Measurements from ENCODE around the gene FAM50A.
A peak's percentile ranks its signal among the peaks of the same experiment; 100 is the strongest.

FAM50A gene

DNA sequence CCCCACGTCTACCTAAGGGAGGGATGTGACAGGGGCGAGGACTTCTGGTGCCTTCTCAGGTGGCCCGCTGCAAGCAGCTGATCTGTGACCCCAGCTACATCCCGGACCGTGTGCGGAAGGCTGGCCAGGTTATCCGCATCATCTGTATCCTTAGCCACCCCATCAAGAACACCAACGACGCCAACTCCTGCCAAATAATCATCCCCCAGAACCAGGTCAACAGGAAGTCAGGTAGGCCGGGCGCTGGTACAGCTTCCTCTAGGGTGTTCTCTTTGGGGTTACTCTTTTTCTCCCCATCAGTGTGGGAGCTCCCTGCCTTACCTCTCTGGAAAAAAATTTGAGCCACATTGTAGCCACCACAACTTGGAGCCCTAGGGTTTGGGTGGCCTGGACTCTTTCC is 2.4 kb upstream of the FAM50A start:
- no peak for DNase-seq

DNA sequence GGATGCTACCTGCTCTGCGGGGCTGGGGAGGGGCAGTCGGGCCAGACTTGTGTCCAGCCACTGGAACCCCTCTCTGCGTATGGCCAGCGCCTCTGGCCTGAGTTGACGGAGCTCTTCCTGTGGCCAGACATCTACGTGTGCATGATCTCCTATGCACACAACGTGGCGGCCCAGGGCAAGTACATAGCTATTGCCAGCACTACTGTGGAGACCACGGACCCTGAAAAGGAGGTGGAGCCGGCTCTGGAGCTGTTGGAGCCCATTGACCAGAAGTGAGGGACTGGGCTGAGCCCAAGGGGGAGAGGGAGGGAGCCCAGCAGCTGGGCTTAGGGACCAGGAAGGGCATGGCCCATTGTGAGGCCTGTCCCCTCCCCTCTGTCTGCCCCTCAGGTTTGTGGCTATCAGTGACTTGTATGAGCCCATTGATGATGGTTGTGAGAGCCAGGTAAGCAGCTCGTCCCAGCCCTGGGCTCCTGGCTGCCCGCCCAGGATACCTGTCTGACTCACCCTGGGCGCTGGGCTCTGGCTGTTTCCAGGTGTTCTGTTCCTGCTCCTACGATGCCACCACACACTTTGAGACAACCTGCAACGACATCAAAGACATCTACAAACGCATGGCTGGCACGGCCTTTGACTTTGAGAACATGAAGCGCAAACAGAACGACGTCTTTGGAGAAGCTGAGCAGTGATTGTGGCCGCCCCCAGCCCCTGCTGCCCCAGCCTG is 1.8 kb upstream of the FAM50A start:
- DNase-seq = no peak

- no peak for DNase-seq
Observed at GRCh38 chrX:154443479-154443910, 446 bp upstream of the FAM50A start.

GRCh38 chrX:154444755-154445246 is 860 bp downstream of the FAM50A start:
- no peak for DNase-seq

DNA sequence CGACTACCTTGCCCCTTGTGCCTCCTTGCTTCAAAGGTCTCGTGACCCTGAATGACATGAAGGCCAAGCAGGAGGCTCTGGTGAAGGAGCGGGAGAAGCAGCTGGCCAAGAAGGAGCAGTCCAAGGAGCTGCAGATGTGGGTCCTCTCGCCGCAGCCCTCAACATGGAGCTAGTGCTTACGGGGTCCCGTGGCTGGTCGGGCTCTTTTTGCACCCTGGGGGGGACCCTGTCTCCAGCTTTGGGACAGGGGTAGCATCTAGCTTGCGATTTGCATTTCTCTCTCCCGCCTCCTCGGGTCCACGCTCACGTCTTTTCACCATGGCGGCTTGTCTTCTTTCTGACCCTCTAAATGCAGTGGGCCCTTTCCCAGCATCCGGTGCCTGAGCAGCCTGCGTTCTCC is 1.8 kb downstream of the FAM50A start:
- DNase-seq = no peak

DNA sequence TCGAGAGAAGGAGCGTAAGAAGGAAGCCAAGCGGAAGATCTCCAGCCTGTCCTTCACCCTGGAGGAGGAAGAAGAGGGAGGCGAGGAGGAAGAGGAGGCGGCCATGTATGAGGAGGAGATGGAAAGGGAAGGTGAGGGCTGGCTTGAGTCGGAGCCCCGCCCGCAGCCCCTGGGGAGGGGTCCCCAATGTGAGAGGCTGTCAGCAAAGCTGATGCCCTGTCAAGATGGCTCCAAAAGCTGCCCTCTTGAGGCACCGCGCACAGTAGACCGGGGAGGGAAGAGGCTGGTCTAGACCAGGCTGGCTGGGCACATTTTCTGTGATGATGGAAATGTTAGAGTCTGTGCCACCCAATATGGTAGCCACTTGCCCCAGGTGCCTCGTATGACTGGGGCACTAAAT is 2.5 kb downstream of the FAM50A start:
- DNase-seq = no peak

GRCh38 chrX:154448484-154448883 is 4.5 kb downstream of the FAM50A start:
- DNase-seq = no peak

DNA sequence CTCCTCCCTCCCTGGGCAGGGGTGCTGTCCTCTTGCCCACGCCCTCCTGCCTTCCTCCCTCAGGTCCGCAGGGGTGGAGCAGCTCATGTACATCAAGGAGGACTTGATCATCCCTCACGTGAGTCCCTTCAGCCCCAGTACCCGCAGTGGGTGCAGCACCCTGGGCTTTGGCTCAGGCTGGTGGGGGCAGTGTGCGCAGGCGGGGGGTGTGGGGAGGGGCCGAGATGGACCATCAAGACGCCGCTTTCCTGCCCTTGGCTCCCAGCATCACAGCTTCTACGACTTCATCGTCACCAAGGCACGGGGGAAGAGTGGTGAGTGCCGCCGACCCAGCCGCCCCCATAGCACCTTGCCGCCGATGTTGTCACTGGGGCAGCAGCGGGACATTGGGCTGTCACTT is 5.7 kb downstream of the FAM50A start:
- DNase-seq = no peak

GRCh38 chrX:154450312-154450711 is 6.4 kb downstream of the FAM50A start:
- DNase-seq = no peak

- no peak for DNase-seq
Observed at GRCh38 chrX:154452823-154453222, 8.9 kb downstream of the FAM50A start.

DNA sequence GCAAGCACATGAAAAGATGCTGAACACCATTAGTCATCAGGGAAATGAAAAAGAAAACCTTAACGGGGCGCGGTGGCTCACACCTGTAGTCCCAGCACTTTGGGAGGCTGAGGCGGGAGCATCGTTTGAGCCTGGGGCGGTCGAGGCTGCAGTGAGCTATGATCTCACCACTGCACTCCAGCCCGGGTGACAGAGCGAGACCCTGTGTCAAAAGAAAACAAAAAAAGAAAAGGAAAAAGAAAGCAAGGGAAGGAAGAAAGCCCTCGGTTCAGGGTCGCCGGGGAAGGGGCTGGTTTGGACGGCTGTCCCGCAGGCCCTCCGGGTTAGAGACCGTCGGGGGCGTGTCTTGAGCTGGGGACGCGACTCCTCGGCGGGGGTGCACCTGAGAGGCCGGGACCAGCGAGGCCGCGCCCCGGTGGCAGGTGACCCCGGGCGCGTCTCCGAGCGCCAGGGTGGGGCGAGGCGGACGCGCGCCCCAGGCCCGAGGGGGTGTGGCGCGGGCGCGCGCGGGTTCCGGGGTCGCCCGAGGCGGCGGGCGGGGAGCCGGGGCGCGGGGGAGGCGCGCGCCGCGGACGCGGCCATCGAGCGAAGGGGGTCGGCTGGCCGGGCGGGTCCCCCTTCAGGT is 13.7 kb downstream of the FAM50A start:
- DNase-seq = peak; percentile 1

- no peak for DNase-seq
Observed at GRCh38 chrX:154458116-154458953, 14.4 kb downstream of the FAM50A start, which contains the start of gene PLXNA3. Gene PLXNA3, plus strand, starts transcription at chrX:154458281. Its CDS starts 1,903 bp downstream, at chrX:154460184.

DNA sequence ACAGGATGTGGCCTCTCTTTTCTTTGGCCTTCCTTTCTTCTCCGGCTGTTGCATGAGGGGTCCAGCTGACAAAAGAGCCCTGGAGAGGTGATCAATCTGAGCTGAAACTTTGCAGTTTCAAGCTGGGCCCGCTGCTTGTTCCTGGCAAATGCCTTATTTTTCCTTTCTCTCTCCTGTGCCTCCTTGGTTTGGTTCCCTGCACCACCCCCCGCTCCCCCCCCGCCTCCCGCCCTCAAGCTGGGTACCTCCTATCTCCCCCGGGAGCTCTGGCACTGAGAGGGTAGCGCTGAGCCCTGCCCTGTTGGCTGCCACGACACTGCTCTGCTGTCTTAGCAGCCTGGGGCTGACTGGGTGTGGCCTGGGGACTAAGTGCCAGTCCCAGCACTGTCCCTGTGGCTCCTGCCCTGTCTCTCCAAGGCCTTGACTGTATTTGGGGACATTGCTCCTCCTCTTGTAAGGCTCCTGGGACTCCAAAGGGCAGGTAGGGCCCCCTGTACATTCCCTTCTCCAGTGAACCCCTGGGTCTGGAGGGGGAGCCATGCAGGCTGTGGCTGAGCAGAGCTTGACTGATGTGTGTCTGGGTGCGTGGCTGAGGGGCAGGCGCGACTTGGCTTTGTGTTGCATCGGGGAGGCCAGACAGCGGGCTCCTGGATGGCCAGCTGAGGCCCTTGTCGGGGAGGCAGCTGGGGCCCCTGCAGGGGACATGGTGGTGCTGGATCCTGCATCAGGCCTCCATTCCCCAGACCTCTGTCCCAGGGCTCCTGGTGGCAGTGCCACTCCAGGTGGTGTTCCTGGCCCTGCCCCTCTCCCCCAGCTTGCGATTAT is 15.2 kb downstream of the FAM50A start:
- peak; percentile 6 for DNase-seq

DNA sequence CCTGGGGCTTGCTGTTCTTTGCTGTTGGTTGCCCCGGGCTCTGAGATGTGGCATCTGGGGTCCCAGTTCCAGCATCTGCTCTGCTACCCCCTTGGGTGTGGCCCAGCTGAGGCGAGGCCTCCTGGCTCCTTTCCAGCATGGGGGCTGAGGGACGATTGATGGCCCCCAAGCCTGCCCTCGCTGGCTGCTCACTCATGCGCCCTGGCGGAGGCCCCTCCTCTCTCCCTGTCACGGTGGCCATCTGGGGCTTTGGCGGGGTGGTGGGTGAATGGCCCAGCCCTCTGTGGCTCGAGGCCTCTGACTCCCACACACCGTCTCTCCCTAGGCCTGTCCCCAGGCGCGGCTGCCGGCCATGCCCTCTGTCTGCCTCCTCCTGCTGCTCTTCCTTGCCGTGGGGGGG is 15.9 kb downstream of the FAM50A start:
- DNase-seq = no peak

DNA sequence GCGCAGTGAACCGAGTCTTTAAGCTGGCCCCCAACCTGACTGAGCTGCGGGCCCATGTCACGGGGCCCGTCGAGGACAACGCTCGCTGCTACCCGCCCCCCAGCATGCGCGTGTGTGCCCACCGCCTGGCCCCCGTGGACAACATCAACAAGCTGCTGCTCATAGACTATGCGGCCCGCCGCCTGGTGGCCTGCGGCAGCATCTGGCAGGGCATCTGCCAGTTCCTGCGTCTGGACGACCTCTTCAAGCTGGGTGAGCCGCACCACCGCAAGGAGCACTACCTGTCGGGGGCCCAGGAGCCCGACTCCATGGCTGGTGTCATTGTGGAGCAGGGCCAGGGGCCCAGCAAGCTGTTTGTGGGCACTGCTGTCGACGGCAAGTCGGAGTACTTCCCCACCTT is 16.4 kb downstream of the FAM50A start:
- DNase-seq = no peak

GRCh38 chrX:154462396-154462795 is 18.5 kb downstream of the FAM50A start:
- no peak for DNase-seq

DNA sequence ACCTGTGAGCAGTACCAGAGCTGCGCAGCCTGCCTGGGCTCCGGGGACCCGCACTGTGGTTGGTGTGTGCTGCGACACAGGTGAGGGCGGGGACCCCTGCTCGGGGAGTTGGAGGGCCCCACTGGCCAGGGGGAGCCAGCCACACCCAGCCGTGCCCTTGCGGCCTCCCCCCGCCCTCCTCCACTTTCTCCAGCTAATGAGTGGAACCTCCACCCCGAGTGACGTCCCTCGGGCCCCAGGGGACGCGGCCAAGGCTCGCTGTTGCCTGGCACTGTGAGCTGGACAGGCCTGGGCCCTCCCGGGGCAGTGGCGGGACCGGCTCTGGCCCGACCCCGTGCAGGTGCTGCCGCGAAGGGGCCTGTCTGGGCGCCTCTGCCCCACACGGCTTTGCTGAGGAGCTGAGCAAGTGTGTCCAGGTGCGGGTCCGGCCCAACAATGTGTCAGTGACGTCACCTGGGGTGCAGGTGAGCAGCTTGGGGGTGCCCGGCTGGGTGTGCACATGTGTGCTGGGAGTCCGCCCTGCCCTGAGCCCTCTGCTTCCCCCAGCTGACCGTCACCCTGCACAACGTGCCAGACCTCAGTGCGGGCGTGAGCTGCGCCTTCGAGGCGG is 19.8 kb downstream of the FAM50A start:
- DNase-seq = no peak

DNA sequence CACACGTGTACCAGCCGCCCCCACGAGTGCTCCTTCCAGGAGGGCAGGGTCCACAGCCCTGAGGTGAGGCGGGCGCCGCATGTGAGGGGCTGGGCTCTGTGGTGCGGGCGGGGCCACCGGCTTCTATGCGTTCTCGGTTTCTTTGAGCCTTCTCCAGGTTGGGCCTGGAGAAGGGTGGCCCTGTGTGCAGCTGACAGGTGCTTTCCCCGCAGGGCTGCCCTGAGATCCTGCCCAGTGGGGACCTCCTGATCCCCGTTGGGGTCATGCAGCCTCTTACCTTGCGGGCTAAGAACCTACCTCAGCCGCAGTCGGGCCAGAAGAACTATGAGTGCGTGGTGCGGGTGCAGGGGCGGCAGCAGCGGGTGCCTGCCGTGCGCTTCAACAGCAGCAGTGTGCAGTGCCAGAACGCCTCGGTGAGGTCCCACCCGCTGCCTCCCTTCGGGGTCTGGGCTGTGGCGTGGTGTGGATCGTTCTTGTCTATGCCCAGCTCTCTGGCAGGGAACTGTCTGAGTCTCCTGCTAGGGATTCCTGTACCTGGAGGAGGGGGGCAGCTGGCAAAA is 20.9 kb downstream of the FAM50A start:
- no peak for DNase-seq

GRCh38 chrX:154465601-154466000 is 21.7 kb downstream of the FAM50A start:
- no peak for DNase-seq

DNA sequence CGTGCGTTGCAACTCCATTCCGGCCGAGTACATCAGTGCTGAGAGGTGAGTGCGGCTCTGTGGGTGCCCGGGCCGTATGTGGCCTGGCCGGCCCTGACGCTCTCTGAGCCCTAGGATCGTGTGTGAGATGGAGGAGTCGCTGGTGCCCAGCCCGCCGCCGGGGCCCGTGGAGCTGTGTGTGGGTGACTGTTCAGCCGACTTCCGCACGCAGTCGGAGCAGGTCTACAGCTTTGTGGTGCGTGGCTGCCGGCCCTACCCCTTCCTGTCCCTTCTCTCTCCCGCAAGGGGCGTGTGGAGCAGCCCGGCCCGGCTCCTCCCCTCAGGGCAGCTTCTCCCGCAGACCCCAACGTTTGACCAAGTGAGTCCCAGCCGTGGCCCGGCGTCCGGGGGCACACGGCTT is 22.1 kb downstream of the FAM50A start:
- DNase-seq = no peak

- no peak for DNase-seq
Observed at GRCh38 chrX:154466907-154467306, 23.0 kb downstream of the FAM50A start.

DNA sequence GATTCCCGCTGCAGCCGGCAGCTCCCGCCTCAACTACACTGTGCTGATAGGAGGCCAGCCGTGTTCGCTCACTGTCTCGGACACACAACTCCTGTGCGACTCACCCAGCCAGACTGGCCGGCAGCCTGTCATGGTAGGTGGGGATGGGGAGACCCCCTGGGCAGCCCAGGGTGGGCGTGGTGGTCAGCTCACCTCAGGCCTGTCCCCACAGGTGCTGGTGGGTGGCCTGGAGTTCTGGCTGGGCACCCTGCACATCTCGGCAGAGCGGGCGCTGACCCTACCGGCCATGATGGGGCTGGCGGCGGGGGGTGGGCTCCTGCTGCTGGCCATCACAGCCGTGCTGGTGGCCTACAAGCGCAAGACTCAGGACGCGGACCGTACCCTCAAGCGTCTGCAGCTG is 23.6 kb downstream of the FAM50A start:
- DNase-seq = no peak
